NOMO-1 treated with DMSO at 0.1 percent for 48 hours (cell line): ENCODE results near the gene CNTNAP1.
A peak's percentile ranks its signal among the peaks of the same experiment; 100 is the strongest.

Experiments used
- DNase-seq: peaks from one replicate; lab custom pipeline; 2025; ENCODE audit not compliant: unreplicated experiment; lab: John Stamatoyannopoulos, UW

The CNTNAP1 gene

GRCh38 chr17:42670789-42671657 lies 11.3 kb upstream of the CNTNAP1 start:
- DNase-seq, result no peak

GRCh38 chr17:42672038-42672437 lies 10.3 kb upstream of the CNTNAP1 start:
- DNase-seq, result no peak

GRCh38 chr17:42673266-42673884 lies 9.0 kb upstream of the CNTNAP1 start:
- no peak for DNase-seq

- DNase-seq, result peak; percentile 18
Observed at GRCh38 chr17:42673885-42674754, 8.2 kb upstream of the CNTNAP1 start.

- DNase-seq, result no peak
Observed at GRCh38 chr17:42674755-42675347, 7.5 kb upstream of the CNTNAP1 start.

- DNase-seq, result no peak
Observed at GRCh38 chr17:42675348-42675964, 6.9 kb upstream of the CNTNAP1 start.

- DNase-seq, result no peak
Observed at GRCh38 chr17:42675965-42676423, 6.3 kb upstream of the CNTNAP1 start.

- no peak for DNase-seq
Observed at GRCh38 chr17:42676424-42677011, 5.8 kb upstream of the CNTNAP1 start, which contains the start of gene PLEKHH3. TSS of gene PLEKHH3 (minus strand) at chr17:42676994. CDS start at chr17:42676563, 431 bp downstream.

GRCh38 chr17:42677012-42677857 lies 5.1 kb upstream of the CNTNAP1 start:
- DNase-seq, result peak; percentile 99

- peak; percentile 96 for DNase-seq
Observed at GRCh38 chr17:42677921-42678781, 4.2 kb upstream of the CNTNAP1 start.

- peak; percentile 79 for DNase-seq
Observed at GRCh38 chr17:42678951-42679491, 3.3 kb upstream of the CNTNAP1 start.

- DNase-seq, result peak; percentile 77
Observed at GRCh38 chr17:42679492-42680330, 2.6 kb upstream of the CNTNAP1 start.

- DNase-seq, result peak; percentile 43
Observed at GRCh38 chr17:42680331-42680808, 2.0 kb upstream of the CNTNAP1 start.

GRCh38 chr17:42682722-42683403 lies 532 bp downstream of the CNTNAP1 start:
- no peak for DNase-seq

- no peak for DNase-seq
Observed at GRCh38 chr17:42683407-42684034, 1.2 kb downstream of the CNTNAP1 start.
